GM12873 (cell line): ENCODE results near the gene ALDH18A1.

Experiments used
- TF ChIP-seq, protein P1 (sequence below): IDR thresholded peaks from 2 replicates; pipeline ENCODE4 v1.5.1; 2012; ENCODE audit warnings: low read depth, mild to moderate bottlenecking, moderate library complexity, low read length, control low read depth; ENCODE audit not compliant: insufficient read depth; ENCODE audit errors: missing control alignments

ALDH18A1 gene

DNA sequence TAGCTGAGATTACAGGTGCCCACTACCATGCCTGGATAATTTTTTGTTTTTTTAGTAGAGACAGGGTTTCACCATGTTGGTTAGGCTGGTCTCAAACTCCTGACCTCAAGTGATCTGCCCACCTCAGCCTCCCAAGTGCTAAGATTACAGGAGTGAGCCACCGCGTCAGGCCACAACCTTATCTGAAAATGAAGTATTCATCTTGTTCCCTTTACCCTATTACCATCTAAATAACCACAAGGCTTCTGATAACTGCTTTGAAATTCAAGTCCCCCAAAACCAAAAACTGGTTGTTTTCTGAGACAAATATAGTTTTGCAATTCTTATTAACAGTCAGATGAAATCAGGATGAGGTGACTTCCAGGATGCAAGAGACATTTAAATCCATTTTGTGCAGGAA, 34.8 kb upstream of the ALDH18A1 start:
- TF ChIP-seq, protein P1, sequence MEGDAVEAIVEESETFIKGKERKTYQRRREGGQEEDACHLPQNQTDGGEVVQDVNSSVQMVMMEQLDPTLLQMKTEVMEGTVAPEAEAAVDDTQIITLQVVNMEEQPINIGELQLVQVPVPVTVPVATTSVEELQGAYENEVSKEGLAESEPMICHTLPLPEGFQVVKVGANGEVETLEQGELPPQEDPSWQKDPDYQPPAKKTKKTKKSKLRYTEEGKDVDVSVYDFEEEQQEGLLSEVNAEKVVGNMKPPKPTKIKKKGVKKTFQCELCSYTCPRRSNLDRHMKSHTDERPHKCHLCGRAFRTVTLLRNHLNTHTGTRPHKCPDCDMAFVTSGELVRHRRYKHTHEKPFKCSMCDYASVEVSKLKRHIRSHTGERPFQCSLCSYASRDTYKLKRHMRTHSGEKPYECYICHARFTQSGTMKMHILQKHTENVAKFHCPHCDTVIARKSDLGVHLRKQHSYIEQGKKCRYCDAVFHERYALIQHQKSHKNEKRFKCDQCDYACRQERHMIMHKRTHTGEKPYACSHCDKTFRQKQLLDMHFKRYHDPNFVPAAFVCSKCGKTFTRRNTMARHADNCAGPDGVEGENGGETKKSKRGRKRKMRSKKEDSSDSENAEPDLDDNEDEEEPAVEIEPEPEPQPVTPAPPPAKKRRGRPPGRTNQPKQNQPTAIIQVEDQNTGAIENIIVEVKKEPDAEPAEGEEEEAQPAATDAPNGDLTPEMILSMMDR = no peak

DNA sequence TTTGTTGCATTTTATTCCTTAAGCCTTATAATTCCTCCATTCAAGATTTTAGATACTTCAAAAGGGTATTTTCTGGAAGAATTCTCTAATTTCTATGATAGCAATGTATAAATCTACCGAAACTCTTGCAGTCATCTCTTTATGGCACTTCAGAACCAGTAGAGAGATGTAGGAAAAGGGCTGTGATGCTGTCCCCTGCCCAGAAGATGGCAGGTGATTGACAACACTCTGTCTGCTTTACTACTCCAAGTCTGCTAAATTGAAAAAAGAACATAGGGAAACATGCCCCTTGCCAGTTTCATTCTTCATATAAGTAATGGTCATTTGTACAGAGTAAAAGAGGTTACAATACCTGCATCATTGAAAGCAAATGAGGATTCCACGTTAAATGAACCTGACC, 32.1 kb upstream of the ALDH18A1 start:
- TF ChIP-seq, protein P1 = peak; percentile 39

DNA sequence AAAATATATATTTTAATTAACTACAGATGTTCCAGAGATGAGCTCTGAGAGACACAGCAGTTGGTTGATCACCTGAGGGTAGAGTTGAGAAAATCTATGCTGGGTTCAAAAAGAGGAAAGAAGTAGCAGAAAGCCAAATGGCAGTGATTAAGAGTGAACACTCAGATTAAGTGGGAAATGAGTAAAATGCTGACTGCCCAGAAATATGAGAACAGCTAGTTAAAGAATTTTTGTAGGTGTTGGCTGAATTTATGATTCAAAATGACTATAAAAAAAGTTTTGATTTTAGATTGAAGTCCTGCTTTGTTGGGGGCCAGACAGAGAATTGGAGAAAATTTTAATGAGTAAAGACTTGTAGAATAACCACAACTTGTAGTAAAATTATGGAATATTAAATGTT, 27.5 kb upstream of the ALDH18A1 start:
- TF ChIP-seq, protein P1 = no peak

DNA sequence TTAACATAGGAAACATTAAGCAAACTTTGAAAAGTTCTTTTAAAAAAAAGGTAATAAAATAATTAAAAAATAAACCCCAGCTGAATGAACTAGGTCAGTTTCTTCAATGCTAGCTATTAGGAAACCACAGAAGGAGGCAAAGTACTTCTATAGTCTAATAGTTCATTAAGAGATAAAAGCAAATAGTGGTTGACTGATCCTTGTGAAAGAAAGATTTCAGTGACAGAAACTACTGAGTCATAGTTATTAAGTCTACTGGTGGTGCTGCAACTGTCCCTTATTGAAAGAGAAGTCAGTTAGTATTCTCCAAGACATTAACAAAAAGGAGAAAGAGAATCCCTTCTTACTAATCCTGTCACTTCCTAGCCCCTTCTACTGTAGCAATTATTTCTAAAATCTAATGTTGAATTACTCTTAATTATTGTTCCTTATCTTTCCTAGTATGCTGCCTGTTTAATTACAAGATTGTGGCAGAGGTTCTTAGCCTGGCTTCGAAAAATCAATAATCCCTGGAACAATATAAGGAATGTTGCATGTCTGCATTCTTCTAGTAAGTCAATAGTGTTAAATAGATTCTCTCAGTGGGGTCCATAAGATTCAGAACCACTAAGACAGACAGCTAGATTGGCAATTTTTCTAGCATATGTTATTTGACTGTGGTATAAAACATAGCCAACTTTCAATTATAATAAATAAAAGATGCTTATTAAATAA, 19.0 kb upstream of the ALDH18A1 start:
- TF ChIP-seq, protein P1 = no peak

DNA sequence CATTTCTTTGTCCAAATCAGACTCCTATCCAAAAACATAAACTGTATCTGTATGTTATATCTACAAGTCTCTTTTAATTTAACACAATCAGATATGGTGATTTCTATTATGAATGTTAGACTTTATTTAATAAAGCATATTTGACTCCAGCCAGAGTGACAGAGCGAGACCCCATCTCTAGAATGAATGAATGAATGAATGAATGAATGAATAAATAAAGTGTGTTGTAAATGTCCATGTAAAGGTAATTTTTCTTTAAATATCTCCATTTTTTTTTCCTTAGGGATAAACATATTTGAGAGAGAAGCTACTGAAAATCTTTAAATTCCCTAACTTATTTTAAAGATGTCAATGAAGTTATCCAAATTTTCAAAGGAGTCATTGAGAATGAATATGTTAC, 18.1 kb upstream of the ALDH18A1 start:
- TF ChIP-seq, protein P1 = no peak

DNA sequence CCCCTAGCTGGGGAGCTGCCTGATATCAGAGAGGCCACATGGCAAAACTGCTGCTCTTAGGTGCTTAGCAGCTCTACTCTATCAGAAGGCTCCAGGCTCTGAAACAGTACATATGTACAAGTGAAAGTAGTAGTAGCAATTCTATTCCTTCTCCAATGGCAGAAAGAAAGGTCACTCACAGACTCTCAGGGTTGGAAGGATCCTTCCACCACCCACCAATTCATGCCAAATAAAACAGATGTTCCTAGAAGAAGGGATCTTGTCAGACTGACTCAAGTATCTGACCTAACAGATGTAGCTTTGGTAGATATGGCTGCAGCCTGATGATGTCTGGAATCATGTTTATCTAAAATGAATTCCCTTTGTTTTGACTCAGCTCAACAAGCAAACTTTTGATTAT, 8.0 kb upstream of the ALDH18A1 start:
- TF ChIP-seq, protein P1 = no peak

DNA sequence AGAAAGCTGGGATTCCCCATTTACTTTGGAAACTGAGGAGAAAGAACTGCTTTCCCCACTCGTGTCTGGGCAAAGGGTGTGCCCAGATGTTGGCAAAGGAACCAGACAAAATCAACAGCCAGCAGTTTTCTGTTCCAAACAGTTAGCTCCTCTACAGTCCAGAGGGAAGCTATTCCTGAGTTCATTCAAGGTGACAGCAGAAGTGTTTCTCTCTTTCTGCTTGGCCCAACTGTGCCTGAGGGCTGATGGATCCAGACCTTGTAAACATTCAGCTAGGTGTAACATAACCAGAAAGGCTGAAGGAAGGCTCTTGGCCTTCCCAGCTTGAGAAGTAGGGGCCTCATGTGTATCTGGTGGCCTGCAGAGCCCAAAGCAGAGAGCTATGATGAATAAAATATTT, 7.0 kb upstream of the ALDH18A1 start:
- TF ChIP-seq, protein P1 = no peak
